HG02759 (cell line): ENCODE measurements around the gene DCLK2.
A peak's percentile ranks its signal among the peaks of the same experiment; 100 is the strongest.

Experiments
- ATAC-seq: cut with Tn5 transposase; IDR thresholded peaks from one replicate; pipeline ENCODE4 v1.9.1; 2021; ENCODE audit warnings: mild to moderate bottlenecking, moderate library complexity; ENCODE audit not compliant: unreplicated experiment

DCLK2 gene

DNA sequence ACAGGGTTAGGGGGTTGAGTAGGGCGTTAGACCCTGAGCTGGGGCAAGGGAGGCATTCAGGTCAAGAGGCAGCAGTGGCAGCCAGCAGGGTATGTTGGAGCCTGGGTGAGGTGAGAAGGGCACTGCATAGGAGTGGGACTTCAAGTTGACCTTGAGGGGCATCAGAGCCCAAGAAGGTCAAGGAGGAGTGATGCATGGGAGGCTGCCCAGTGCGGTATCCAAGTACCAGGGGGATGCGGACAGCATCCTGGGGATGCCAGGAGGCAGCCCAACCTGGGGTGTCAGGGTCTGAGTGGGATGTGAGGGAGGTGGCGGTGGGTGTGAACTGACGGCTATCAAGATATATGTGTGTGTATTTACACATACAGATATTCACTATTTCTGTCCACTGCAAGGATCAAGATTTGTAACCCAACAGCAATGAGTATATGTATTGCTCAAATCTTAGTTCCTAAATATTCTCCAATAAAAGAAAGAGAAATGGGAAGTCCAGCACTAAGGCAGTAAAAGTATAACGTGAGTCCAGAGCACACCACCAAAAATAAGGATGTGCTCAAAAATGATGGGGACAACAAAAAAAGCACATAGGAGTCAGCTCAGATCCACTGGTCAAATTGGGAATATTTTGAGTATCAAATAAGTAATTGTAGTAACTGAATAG, 9.8 kb upstream of the DCLK2 start:
- ATAC-seq = no peak

DNA sequence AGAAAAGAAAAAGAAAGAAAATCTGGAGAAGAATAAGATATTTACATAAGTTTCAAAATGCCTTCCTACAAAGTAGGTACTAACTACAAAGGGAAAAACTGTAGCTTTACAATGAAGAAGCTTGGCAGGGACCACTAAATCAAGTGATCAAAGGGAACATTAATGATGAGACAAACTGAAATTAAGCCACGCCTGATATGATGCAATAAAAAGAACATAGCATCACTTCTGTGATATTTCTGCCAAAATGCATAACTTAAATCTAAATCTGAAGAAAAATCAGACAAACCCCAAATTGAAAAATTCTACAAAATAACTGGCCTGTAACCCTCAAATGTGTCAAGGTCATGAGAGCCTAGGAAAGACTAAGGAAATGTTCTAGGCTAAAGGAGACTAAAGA, 8.9 kb upstream of the DCLK2 start:
- no peak for ATAC-seq

DNA sequence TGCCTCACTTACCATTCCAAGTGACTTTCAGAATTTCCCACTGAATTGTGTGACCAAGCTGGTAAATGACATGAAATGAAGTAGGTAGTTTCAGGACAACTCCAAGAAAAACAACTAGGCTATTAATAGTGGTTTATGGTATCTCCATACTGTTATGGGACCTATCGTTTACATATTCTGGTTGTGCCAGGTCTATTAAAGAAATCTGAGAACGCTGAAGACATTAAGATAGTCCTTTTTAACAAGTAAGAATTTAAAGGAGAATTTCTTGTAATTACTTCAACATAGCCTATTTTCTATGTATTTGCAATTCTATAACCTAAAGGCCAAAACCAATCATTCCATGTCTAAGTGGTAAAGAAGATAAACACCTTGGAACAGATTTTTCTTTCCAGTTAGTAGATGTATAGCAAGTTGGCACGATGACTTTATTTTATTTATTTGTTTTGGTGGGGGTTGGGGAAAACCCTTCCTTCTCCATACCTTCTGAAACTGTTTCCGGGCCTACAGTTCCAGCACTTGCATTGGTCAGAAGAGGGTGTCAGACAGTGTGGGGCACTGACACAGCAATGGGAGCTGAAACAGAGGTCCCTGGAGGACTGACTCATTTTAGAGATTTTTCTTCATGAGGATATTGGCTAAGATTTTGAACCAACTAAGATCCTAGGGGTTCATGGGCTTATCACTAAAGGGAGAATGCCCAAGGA, 7.6 kb upstream of the DCLK2 start:
- no peak for ATAC-seq

DNA sequence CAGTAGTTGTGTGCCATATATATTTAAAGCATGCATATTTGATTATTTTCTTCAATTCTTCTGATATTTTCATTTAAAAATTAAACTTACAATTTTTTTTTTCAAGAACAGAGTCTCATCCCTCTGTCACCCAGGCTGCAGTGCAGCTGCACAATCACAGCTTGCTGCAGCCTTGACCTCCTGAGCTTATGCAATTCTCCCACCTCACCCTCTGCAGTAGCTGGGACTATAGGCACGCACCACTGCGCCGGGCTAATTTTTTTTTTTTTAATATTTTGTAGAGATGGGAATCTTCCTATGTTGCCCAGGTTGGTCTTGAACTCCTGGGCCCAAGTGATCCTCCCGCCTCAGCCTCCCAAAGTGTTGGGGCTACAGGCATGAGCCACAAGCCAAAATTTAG, 5.8 kb upstream of the DCLK2 start:
- ATAC-seq = no peak

DNA sequence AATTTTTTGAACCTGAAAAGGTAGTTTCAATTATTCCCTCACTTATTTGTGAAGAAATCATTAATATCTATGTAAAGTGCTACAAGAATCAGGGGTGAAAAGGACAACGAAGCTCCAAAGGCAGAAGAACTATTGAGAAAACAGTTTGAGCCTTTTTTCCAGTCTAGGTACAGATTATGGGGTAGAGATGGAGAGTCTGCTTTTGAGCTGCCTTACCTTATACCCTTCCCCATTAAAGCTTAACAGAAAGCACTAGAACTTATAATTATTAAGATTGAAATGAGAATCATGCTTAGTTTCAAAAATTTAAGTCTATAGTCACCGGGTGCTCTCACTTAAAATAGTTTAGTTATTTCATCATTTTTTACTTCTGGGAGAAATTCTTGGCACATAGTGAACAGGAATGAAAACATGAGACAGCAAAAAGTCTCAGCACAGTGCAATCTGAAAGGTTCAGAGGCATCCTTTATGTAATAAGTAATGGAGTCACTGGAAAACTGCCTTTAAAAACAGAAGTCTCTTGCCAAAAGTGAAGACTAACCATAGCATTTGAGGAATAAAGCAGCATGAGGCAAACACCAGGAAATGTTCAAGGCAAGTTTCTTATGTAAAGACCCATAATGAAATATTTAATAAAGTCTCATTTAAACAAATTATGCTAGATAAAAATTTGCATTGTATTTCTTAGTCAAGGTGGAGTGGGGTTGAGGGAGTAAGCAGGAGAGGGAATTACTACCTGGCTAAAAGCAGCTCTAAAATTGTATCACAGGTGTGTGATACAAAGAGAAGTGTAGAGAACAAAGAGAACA, 5.1 kb upstream of the DCLK2 start:
- ATAC-seq = no peak

DNA sequence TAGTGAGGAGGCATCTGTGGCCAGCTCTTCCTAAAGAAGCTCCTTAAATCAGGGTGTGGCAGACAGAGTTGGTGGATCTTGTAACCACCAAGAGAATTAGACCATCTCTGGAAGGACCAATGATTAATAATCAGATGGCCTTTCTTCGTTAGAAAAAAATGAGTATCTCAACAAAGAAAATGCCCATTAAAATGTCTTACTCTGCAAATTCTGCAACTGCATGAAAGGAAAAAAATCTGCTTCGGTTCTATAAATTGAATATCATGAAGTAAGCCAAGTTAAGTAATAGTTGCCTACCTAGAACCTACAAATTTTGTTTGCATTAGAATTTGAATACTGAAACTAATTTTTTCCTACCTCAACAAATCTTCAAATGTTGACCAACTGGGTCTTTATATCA, 4.2 kb upstream of the DCLK2 start:
- no peak for ATAC-seq

DNA sequence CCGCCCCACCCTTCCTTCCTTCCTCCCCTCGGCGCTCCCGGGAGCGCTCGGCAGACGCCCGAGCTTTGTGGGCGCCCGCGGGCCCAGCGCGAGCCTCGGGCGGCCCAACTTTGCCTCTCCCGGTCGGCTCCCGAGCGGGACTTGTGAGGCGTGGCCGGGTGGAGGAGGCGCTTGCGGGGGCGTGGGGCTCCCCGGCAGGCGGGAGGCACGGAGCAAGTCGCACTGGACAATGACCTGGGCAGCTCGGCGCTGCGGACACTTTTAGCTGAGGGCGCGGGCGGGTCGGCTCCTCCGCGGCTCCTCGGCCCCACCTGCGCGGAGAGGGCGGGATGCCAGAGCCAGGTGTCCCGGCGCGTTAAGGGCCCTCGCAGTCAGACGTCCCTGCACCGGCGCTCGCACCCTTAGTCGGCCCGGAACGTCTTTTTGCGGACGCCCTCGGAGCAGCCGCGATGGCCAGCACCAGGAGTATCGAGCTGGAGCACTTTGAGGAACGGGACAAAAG, 385 bp downstream of the DCLK2 start:
- ATAC-seq = peak; percentile 17

DNA sequence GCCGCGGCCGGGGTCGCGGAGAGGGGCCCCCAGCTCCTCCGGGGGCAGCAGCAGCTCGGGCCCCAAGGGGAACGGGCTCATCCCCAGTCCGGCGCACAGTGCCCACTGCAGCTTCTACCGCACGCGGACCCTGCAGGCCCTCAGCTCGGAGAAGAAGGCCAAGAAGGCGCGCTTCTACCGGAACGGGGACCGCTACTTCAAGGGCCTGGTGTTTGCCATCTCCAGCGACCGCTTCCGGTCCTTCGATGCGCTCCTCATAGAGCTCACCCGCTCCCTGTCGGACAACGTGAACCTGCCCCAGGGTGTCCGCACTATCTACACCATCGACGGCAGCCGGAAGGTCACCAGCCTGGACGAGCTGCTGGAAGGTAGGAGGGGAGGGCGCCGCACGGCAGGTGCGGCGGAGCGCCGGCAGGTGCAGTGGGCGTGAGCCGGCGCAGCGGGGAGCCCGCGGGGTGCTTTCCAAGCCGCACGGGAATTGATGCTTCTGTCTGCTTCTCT, 886 bp downstream of the DCLK2 start:
- ATAC-seq = peak; percentile 46

DNA sequence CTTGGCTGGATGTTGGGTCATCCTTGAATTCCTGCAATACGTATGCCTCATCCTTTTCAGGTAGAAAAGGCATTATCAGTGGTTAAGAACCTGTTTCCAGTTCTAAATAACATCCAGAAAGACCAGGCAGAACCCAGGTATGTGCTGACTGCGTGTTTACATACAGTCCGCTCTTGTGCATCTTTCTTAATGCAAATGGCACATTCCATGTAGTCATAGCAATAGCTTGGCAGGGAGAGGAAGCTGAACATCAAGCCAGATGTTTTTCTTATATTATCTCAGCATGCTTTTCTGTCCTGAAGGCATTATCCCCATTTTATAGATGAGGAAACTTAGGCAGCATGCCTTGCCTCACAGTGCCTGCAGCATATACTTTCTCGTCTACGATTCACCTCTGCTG, 2.1 kb downstream of the DCLK2 start:
- no peak for ATAC-seq

DNA sequence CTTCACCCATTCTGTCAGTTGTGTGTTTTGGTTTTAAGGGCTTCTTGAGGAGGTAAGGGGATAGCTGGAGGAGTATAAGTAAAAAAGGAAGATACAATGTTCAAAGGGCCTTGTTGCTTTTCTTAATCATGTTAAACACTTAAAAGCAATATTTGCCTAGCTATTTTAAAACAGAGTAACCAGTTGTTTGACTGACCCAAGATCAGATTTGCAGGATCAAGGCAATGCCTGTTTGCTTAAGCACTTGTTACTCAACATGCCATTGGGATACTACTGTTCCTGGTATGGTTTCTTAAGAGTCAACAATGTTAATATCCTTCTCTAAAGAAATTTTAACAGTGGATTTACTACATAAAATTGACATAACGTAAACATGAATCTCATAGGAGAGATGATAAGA, 2.6 kb downstream of the DCLK2 start:
- ATAC-seq = no peak

DNA sequence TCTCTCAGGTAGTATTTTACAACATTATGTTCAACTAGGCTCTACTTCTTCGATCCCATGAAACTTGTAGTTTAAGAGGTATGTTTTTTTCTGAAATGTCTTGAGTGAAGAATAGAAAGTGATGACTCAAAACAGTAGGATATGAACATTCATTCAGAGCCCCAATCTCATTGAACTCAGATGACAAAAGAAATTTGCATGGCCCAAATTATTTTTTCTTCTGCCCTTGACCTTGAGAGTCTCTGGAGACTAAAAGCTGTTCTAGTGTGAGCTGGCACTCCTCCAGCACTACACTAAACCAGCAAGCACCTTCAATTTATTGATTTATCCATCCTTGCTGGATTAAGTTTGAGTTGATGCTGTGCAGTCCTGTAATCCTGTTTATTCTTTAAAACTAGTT, 4.0 kb downstream of the DCLK2 start:
- peak; percentile 76 for ATAC-seq

DNA sequence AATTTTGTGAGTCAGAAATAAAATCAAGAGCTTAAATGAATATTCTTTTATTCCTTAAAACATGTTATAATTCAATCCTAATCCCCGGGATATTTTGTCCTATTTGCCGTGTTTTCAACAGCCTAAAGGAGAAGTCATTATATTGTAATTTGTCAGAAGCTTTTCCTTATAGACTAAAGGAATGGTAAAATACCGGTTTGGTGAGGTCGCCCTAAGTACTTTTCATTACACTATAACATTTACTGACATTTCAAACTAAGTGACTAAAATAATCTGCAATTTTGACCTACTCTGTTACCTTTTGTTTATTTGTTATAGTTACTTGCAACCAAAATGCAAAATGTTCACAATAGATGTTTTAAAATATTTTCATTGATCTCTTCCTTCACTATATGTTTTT, 8.8 kb downstream of the DCLK2 start:
- ATAC-seq = no peak

DNA sequence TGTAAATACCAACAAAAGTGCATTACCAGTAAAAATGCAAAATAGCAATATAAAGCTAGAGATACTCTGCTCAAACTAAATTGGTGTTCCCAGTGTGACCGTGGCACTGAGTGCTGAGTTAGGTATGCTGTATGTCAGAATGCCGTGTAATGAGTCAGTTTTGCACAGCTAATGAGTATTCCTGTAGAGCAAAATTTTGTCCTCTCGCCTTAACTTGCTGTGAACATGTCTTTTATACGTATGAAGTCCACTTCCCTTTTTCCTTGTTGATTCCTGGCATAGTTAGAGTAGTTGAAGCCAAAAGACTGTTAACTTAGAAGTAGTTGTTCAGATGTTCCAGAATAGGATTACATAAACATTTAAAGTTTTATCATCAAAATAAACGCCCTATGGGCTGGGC, 11.5 kb downstream of the DCLK2 start:
- no peak for ATAC-seq

DNA sequence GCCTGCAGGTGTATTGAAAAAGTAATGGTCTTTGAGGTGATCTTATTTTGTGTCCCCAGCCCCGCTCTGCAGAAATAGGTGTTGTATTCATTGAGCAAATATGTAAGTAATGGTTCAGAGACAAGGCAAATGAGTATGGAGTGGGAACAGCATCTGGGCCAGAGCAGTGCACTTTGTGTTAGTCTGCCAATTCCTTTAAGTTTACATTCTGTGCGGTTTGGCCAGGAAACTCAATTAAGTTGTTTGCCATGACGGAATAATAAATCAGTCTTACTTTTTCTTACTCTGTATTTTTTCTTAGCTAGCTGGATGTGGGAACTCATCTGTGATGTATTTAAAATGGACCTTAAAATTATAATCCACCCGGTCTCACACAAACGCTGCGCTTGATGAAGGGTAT, 12.6 kb downstream of the DCLK2 start:
- no peak for ATAC-seq

DNA sequence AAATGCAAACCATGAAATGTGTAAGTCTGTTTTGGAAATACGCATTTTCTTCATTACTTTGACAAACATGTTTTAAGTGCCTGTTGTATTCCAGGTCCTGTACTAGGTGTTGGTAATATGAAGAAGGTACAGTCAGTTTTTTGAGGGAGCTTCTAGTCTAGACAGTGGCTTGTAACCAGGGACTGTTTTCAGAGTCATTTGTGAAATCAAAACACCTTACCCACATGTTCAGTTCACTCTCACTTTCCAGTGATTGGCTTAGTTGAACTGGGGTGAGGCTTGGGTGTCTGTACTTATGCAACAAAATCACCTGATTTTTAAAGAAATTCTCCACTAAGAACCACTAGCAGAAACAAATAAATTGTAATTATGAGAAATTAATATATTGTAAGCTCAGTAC, 16.4 kb downstream of the DCLK2 start:
- no peak for ATAC-seq

DNA sequence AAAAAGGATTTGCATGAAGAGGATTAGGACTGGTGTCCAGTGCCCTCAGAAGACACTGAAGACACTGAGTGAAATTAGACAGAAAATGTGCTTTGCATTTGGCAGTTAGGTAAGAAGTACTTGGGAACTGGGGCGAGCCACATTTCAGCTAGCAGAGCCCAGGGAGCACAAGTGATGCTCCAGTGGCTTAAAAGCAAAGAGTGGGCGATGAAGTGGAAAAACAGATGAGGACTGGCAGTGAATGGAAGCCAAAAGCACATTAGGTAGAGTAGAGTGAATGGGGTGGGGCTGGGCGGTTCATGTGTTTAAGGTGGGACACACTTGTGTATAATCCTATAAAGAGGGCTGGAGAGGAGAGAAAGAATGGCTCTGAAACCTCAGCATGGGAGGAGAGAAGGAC, 18.4 kb downstream of the DCLK2 start:
- no peak for ATAC-seq

DNA sequence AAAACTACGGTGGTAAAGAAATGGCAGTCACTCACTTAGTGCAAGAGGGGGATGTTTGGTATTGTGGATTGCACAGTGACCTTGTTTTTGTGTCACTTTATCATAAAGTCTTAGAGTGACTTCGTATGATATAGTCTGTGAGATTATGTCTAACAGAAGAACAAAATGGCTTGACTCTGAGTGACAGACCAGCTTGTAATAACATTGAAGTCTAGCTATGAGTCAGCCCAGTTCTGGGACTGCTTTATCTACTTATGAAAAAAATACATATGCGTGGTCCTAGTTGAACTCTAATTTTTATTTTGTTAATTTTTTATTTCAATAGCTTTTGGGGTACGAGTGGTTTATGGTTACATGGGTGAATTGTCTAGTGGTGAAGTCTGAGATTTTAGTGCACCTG, 20.0 kb downstream of the DCLK2 start:
- no peak for ATAC-seq

DNA sequence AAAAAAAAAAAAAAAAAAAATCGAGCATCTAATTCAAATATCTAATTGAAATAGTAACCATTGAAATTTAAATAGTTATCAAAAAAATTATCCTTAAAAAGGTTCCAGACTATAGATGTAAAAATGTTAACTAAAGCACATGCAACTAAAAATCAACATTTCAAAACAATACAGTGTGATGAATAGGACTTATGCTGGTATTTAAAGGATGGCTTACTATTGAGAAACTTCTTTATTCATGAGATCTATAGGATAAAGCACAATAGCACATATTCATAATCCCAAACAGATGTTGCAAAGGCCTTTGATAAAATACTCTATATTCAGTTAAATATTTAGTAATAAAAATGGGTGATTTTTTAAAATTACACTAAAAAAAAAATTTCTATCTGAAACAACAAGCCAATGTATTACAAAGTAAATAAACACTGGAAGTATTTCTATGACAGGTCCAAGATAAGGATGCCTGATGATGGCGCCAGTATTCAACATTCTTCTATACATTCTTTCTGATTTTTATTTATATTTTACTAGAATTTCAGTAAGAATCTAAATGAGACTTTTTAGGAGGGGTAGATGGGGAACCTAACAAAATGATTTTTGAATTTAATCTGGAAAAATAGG, 26.3 kb downstream of the DCLK2 start:
- no peak for ATAC-seq

DNA sequence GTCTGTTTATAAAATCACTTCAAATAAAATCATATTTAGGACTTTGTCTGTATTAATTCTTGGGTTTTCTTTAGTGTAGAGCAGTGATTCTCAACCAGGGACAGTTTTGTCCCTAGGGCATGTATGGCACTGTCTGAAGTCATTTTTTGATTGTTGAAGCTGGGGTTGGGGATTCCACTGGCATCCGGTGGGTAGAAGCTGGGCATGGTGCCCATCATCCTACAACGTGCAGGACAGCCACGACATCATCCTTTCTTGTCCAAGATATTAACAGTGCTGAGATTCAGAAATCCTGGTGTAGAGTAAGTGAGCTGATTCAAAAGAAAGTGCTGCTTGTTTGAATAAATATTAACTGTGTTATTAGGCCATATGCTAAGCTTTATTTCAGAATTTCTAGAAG, 28.6 kb downstream of the DCLK2 start:
- ATAC-seq = no peak

DNA sequence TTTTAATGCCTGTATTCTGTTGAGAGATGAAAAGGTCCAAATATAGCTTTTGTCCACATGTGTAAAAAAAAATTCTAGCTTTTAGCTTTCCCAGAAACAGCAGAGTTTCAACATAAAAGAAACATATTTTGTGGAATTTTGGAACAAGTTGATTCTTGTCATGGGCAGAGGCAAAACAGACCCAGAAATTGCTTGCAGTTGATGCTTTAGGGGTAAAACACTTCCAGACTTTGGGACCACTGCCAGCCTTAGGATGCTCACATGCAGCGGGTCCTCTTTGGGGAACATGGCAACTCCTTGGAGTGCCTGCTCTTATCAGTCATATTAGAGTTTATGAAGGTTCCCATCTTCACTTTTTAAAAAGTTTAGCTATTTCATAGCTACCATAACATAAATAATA, 30.4 kb downstream of the DCLK2 start:
- no peak for ATAC-seq

DNA sequence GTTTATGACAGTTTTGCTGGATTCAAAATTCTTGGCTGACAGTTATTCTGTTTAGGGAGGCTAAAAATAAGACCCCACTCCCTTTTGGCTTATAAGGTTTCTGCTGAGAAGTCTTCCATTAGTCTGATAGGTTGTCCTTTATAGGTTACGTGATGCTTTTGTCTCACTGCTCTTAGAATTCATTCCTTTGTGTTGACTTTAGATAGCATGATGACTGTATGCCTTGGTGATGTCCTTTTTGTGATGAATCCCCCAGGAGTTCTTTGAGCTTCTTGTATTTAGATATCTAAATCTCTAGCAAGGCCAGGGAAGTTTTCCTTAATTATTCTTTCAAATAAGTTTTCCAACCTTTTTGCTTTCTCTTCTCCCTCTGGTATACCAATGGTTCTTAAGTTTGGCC, 36.4 kb downstream of the DCLK2 start:
- ATAC-seq = no peak
